HepG2 (cell line): ENCODE results near the gene PRR22. TPM values are rescaled to one million over a fixed set of nuclear protein-coding genes. Genes with fewer than 3 reads are reported as not detected.

ENCODE experiments used
- AKAP8 ChIP-seq: sonication (generic); formaldehyde crosslinking; IDR thresholded peaks from 2 replicates; pipeline ENCODE4 v1.5.1; 2020; ENCODE audit warnings: mild to moderate bottlenecking, missing genetic modification reagents
- ATF7-NPFF ChIP-seq: sonication (generic); formaldehyde crosslinking; IDR thresholded peaks from 2 replicates; pipeline ENCODE4 v1.8.1; 2023; ENCODE audit warnings: mild to moderate bottlenecking, low read depth, missing genetic modification reagents, moderate library complexity
- HDAC1 ChIP-seq: sonication (generic); formaldehyde crosslinking; IDR thresholded peaks from 2 replicates; pipeline ENCODE4 v1.5.1; 2020; ENCODE audit warnings: mild to moderate bottlenecking, missing genetic modification reagents
- HOXA9 ChIP-seq: sonication (generic); formaldehyde crosslinking; IDR thresholded peaks from 2 replicates; pipeline ENCODE4 v1.8.1; 2022; ENCODE audit warnings: missing genetic modification reagents, mild to moderate bottlenecking, moderate library complexity, borderline replicate concordance
- KDM2A ChIP-seq: sonication (generic); formaldehyde crosslinking; IDR thresholded peaks from 2 replicates; pipeline ENCODE4 v1.4.0; 2020; ENCODE audit warnings: low read depth, missing genetic modification reagents, borderline replicate concordance
- KLF12 ChIP-seq: sonication (generic); formaldehyde crosslinking; IDR thresholded peaks from 2 replicates; pipeline ENCODE4 v1.4.0; 2020; ENCODE audit warnings: missing genetic modification reagents, borderline replicate concordance
- MEIS2 ChIP-seq: sonication (generic); formaldehyde crosslinking; IDR thresholded peaks from 2 replicates; pipeline ENCODE4 v1.9.0; 2021; ENCODE audit warnings: mild to moderate bottlenecking, missing genetic modification reagents
- PHF21A ChIP-seq: sonication (generic); formaldehyde crosslinking; IDR thresholded peaks from 2 replicates; pipeline ENCODE4 v1.5.0; 2020; ENCODE audit warnings: mild to moderate bottlenecking, missing genetic modification reagents
- XBP1 ChIP-seq: sonication (generic); formaldehyde crosslinking; IDR thresholded peaks from 2 replicates; pipeline ENCODE4 v1.5.0; 2020; ENCODE audit warnings: missing genetic modification reagents
- ZMYM3 ChIP-seq: sonication (generic); formaldehyde crosslinking; IDR thresholded peaks from 2 replicates; pipeline ENCODE4 v1.5.1; 2020; ENCODE audit warnings: mild to moderate bottlenecking, missing genetic modification reagents
- ZMYM4 ChIP-seq: sonication (generic); formaldehyde crosslinking; IDR thresholded peaks from 2 replicates; pipeline ENCODE4 v1.8.1; 2023; ENCODE audit warnings: mild to moderate bottlenecking, missing genetic modification reagents
- polyA plus RNA-seq, 8 experiments: library from polyadenylated mRNA; depleted of rRNA in 3 of 8; stranded (reverse) in 7 of 8; unstranded in 1 of 8; fragments of >200 nt; fragmentation: Illumina TruSeq in 4 of 8; extraction: Trizol in 4 of 8; gene quantifications; 2 replicates each; pipeline versions ENCODE4 v1.2.1 to v1.2.3, GENCODE V29; 2011 to 2016; ENCODE audit warnings: low read depth in 4 of 8, missing spikeins in 1 of 8, mixed read lengths in 1 of 8; ENCODE audit not compliant: insufficient read depth in 1 of 8
- total RNA-seq, 5 experiments: library from RNA; depleted of rRNA; stranded (reverse); fragments of >200 nt; fragmentation: Illumina TruSeq; extraction: Trizol; gene quantifications; 2 replicates each; pipeline ENCODE4 v1.2.3, GENCODE V29; 2016; ENCODE audit warnings: low read depth in 1 of 5
- TF ChIP-seq, protein P1 (sequence below): sonication (generic); formaldehyde crosslinking; IDR thresholded peaks from 2 replicates; pipeline ENCODE4 v1.8.1; 2022; ENCODE audit warnings: low read depth, mild to moderate bottlenecking, missing genetic modification reagents
- TF ChIP-seq, protein P2 (sequence below): sonication (generic); formaldehyde crosslinking; IDR thresholded peaks from 2 replicates; pipeline ENCODE4 v1.4.0; 2020; ENCODE audit warnings: missing genetic modification reagents, borderline replicate concordance
- TF ChIP-seq, protein P3 (sequence below): sonication (generic); formaldehyde crosslinking; IDR thresholded peaks from 2 replicates; pipeline ENCODE4 v1.4.0; 2020; ENCODE audit warnings: missing genetic modification reagents
- TF ChIP-seq, protein P4 (sequence below): fragments of 450-650 bp; IDR thresholded peaks from 2 replicates; pipeline ENCODE4 v1.6.1; 2017; ENCODE audit warnings: mild to moderate bottlenecking

Gene PRR22
- total and polyA plus RNA-seq, 2 of the 13 experiments (the other 11 are each of a cell fraction or from before 2014, with no cell fraction given) = 0.84 to 2.3 TPM

DNA sequence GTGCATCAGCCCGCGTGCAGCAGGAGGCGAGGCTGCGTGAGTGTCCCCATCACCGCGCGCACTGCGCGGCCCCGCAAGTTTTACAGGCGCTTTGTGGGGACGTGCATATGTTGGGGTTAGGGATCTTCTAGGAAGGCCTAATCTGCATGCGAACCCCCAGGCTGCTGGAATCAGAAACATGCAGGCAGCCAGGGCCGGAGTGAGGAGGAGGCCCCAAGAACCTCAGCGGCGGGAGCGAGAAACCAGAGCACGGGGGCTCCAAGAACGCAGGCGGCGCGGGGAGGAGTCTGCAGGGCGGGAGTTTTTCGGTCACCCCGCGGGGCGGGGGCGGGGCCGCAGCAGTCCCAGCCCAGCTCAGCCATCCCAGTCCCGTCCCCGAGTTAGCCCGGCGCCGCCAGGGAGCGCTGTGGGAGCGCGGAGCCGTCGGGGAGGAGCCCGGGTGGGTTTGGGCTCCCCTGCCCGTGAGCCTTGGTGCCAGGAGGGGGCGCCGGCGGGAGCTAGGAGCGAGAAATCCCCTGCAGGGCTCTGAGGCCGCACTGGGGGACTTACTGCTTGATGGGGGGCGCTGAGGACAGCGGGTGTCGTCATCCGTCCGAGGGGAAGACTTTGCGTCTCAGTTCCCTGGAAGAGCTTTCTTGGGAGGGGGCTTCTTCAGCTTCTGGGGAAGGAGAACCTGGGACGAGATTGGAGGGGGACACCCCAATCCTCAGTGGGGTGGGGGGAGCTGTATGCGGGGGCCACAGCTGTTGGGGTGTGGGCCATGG lies 19.4 kb upstream of the PRR22 start (continued):
- TF ChIP-seq, protein P1, sequence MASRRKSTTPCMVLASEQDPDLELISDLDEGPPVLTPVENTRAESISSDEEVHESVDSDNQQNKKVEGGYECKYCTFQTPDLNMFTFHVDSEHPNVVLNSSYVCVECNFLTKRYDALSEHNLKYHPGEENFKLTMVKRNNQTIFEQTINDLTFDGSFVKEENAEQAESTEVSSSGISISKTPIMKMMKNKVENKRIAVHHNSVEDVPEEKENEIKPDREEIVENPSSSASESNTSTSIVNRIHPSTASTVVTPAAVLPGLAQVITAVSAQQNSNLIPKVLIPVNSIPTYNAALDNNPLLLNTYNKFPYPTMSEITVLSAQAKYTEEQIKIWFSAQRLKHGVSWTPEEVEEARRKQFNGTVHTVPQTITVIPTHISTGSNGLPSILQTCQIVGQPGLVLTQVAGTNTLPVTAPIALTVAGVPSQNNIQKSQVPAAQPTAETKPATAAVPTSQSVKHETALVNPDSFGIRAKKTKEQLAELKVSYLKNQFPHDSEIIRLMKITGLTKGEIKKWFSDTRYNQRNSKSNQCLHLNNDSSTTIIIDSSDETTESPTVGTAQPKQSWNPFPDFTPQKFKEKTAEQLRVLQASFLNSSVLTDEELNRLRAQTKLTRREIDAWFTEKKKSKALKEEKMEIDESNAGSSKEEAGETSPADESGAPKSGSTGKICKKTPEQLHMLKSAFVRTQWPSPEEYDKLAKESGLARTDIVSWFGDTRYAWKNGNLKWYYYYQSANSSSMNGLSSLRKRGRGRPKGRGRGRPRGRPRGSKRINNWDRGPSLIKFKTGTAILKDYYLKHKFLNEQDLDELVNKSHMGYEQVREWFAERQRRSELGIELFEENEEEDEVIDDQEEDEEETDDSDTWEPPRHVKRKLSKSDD = no peak
- TF ChIP-seq ZMYM4 (CRISPR knock-in tag) (peak; percentile 31; the same call in 1 of the 2 replicates), KLF12 (CRISPR knock-in tag) (no peak), XBP1 (CRISPR knock-in tag) (no peak), AKAP8 (CRISPR knock-in tag) (peak; percentile 70; the same call in 1 of the 2 replicates), ZMYM3 (CRISPR knock-in tag) (peak; percentile 27; the same call in 1 of the 2 replicates), KDM2A (CRISPR knock-in tag) (peak; percentile 88), HOXA9 (peak; percentile 56; the same call in 1 of the 2 replicates), HDAC1 (CRISPR knock-in tag) (peak; percentile 86), MEIS2 (CRISPR knock-in tag) (peak; percentile 52; the same call in 1 of the 2 replicates), ATF7-NPFF (CRISPR knock-in tag) (peak; percentile 92), PHF21A (CRISPR knock-in tag) (peak; percentile 85)
- TF ChIP-seq, protein P2, sequence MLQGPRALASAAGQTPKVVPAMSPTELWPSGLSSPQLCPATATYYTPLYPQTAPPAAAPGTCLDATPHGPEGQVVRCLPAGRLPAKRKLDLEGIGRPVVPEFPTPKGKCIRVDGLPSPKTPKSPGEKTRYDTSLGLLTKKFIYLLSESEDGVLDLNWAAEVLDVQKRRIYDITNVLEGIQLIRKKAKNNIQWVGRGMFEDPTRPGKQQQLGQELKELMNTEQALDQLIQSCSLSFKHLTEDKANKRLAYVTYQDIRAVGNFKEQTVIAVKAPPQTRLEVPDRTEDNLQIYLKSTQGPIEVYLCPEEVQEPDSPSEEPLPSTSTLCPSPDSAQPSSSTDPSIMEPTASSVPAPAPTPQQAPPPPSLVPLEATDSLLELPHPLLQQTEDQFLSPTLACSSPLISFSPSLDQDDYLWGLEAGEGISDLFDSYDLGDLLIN (CRISPR knock-in tag) = peak; percentile 17; the same call in 1 of the 2 replicates
- TF ChIP-seq, protein P3, sequence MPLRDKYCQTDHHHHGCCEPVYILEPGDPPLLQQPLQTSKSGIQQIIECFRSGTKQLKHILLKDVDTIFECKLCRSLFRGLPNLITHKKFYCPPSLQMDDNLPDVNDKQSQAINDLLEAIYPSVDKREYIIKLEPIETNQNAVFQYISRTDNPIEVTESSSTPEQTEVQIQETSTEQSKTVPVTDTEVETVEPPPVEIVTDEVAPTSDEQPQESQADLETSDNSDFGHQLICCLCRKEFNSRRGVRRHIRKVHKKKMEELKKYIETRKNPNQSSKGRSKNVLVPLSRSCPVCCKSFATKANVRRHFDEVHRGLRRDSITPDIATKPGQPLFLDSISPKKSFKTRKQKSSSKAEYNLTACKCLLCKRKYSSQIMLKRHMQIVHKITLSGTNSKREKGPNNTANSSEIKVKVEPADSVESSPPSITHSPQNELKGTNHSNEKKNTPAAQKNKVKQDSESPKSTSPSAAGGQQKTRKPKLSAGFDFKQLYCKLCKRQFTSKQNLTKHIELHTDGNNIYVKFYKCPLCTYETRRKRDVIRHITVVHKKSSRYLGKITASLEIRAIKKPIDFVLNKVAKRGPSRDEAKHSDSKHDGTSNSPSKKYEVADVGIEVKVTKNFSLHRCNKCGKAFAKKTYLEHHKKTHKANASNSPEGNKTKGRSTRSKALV = no peak
- TF ChIP-seq, protein P4, sequence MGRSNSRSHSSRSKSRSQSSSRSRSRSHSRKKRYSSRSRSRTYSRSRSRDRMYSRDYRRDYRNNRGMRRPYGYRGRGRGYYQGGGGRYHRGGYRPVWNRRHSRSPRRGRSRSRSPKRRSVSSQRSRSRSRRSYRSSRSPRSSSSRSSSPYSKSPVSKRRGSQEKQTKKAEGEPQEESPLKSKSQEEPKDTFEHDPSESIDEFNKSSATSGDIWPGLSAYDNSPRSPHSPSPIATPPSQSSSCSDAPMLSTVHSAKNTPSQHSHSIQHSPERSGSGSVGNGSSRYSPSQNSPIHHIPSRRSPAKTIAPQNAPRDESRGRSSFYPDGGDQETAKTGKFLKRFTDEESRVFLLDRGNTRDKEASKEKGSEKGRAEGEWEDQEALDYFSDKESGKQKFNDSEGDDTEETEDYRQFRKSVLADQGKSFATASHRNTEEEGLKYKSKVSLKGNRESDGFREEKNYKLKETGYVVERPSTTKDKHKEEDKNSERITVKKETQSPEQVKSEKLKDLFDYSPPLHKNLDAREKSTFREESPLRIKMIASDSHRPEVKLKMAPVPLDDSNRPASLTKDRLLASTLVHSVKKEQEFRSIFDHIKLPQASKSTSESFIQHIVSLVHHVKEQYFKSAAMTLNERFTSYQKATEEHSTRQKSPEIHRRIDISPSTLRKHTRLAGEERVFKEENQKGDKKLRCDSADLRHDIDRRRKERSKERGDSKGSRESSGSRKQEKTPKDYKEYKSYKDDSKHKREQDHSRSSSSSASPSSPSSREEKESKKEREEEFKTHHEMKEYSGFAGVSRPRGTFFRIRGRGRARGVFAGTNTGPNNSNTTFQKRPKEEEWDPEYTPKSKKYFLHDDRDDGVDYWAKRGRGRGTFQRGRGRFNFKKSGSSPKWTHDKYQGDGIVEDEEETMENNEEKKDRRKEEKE = no peak
